ENCODE measurements around the gene LCE3D. TPM values are rescaled to one million over a fixed set of nuclear protein-coding genes. Genes with fewer than 3 reads are reported as not detected.
"Not testable (repeated sequence)": the region's sequence is repeated elsewhere in the genome, so short reads cannot be mapped to it uniquely, and the experiment has no call there.

The LCE3D gene
- total RNA-seq, 2 experiments from 2014 or later, result not detected

- no peaks in the 10 kb centered on the region for H3K9me3 Mint-ChIP-seq
- no peak overlapping the region for H3K27ac Mint-ChIP-seq
- peaks cover 3% of the 10 kb centered on the region for H3K4me1 Mint-ChIP-seq
- no peaks in the 10 kb centered on the region for H3K36me3 Mint-ChIP-seq (ENCODE audit: low read depth)
- H3K27me3 Mint-ChIP-seq, result peaks cover 6% of the 10 kb centered on the region
- CTCF ChIA-PET, result interaction anchor here (0.6 kb wide), 1 partner anchor 619 kb away, joined by 4 read pairs; no protein-coding TSS in a partner anchor
- DNase-seq, result no peak
- POLR2A ChIA-PET, result no interaction called here
- no peak overlapping the region for H3K4me3 Mint-ChIP-seq
These were observed 14.6 kb downstream of the LCE3D start for GRCh38 chr1:152565535-152566215.

GRCh38 chr1:152565115-152565514, 15.2 kb downstream of the LCE3D start:
- Mint-ChIP-seq H3K4me1 (peaks cover 3% of the 10 kb centered on the region), H3K9me3 (no peaks in the 10 kb centered on the region)
- CTCF ChIA-PET, result no interaction called here

GRCh38 chr1:152548358-152548757, 32.0 kb downstream of the LCE3D start:
- H3K36me3 Mint-ChIP-seq (ENCODE audit: low read depth); H3K4me3 Mint-ChIP-seq; CTCF ChIA-PET; DNase-seq; H3K9me3 Mint-ChIP-seq; H3K4me1 Mint-ChIP-seq; POLR2A ChIA-PET; H3K27ac Mint-ChIP-seq; H3K27me3 Mint-ChIP-seq: not testable (repeated sequence)

More at GRCh38 chr1:152565115-152565514, 15.2 kb downstream of the LCE3D start:
- H3K27me3 Mint-ChIP-seq, result peaks cover 6% of the 10 kb centered on the region
- H3K27ac Mint-ChIP-seq, result no peak overlapping the region
- DNase-seq, result no peak
- no peaks in the 10 kb centered on the region for H3K36me3 Mint-ChIP-seq (ENCODE audit: low read depth)
- no peak overlapping the region for H3K4me3 Mint-ChIP-seq
- POLR2A ChIA-PET, result no interaction called here

- Mint-ChIP-seq H3K27me3 (peaks cover 6% of the 10 kb centered on the region), H3K36me3 (ENCODE audit: low read depth) (no peaks in the 10 kb centered on the region), H3K9me3 (no peaks in the 10 kb centered on the region), H3K27ac (no peak overlapping the region), H3K4me3 (no peak overlapping the region), H3K4me1 (no peaks in the 10 kb centered on the region)
- ChIA-PET POLR2A (no interaction called here), CTCF (no interaction called here)
- DNase-seq, result no peak
These were observed 33.6 kb downstream of the LCE3D start for GRCh38 chr1:152546704-152547103.

- no peak for DNase-seq
- POLR2A ChIA-PET, result no interaction called here
- CTCF ChIA-PET, result no interaction called here
These were observed 36.5 kb downstream of the LCE3D start for GRCh38 chr1:152543820-152544219.

GRCh38 chr1:152539901-152540300, 40.4 kb downstream of the LCE3D start:
- Mint-ChIP-seq H3K9me3 (no peaks in the 10 kb centered on the region), H3K27me3 (no peaks in the 10 kb centered on the region), H3K4me3 (no peak overlapping the region), H3K36me3 (ENCODE audit: low read depth) (no peaks in the 10 kb centered on the region), H3K27ac (no peak overlapping the region), H3K4me1 (no peaks in the 10 kb centered on the region)
- POLR2A ChIA-PET, result no interaction called here
- DNase-seq, result no peak
- CTCF ChIA-PET, result no interaction called here

More at GRCh38 chr1:152543820-152544219, 36.5 kb downstream of the LCE3D start:
- Mint-ChIP-seq H3K9me3 (no peaks in the 10 kb centered on the region), H3K36me3 (ENCODE audit: low read depth) (no peaks in the 10 kb centered on the region), H3K27ac (no peak overlapping the region), H3K4me1 (no peaks in the 10 kb centered on the region), H3K27me3 (no peaks in the 10 kb centered on the region), H3K4me3 (no peak overlapping the region)

GRCh38 chr1:152537496-152537895, 42.8 kb downstream of the LCE3D start:
- H3K27me3 Mint-ChIP-seq, result no peaks in the 10 kb centered on the region
- H3K27ac Mint-ChIP-seq, result no peak overlapping the region
- H3K36me3 Mint-ChIP-seq (ENCODE audit: low read depth), result no peaks in the 10 kb centered on the region
- no peaks in the 10 kb centered on the region for H3K9me3 Mint-ChIP-seq
- ChIA-PET POLR2A (no interaction called here), CTCF (no interaction called here)
- no peaks in the 10 kb centered on the region for H3K4me1 Mint-ChIP-seq
- no peak for DNase-seq
- no peak overlapping the region for H3K4me3 Mint-ChIP-seq

- Mint-ChIP-seq H3K27me3 (peaks cover 6% of the 10 kb centered on the region), H3K27ac (no peak overlapping the region)
These were observed 44.5 kb downstream of the LCE3D start for GRCh38 chr1:152535774-152536173.

GRCh38 chr1:152533327-152533938, 46.9 kb downstream of the LCE3D start:
- CTCF ChIA-PET, result no interaction called here
- no peaks in the 10 kb centered on the region for H3K4me1 Mint-ChIP-seq

More at GRCh38 chr1:152535774-152536173, 44.5 kb downstream of the LCE3D start:
- no peak for DNase-seq
- Mint-ChIP-seq H3K4me3 (no peak overlapping the region), H3K9me3 (no peaks in the 10 kb centered on the region), H3K4me1 (no peaks in the 10 kb centered on the region), H3K36me3 (ENCODE audit: low read depth) (no peaks in the 10 kb centered on the region)
- CTCF ChIA-PET, result interaction anchor here (0.6 kb wide), 1 partner anchor 972 kb away, joined by 3 read pairs; no protein-coding TSS in a partner anchor
- POLR2A ChIA-PET, result no interaction called here

More at GRCh38 chr1:152533327-152533938, 46.9 kb downstream of the LCE3D start:
- Mint-ChIP-seq H3K36me3 (ENCODE audit: low read depth) (no peaks in the 10 kb centered on the region), H3K27ac (no peak overlapping the region), H3K4me3 (no peak overlapping the region), H3K27me3 (peaks cover 22% of the 10 kb centered on the region), H3K9me3 (no peaks in the 10 kb centered on the region)
- peak; percentile 40 for DNase-seq
- POLR2A ChIA-PET, result no interaction called here

Other genes starting within 250 kb of the LCE3D start
- not detected for gene FLG2, start 220.5 kb downstream of the LCE3D start, total RNA-seq
- not detected for gene CRNN, start 166.3 kb downstream of the LCE3D start, total RNA-seq
- gene LCE5A, start 69.7 kb downstream of the LCE3D start, total RNA-seq, result not detected
- gene CRCT1, start 66.0 kb downstream of the LCE3D start, total RNA-seq, result not detected
- not detected for gene LCE3E, start 13.7 kb downstream of the LCE3D start, total RNA-seq
- gene LCE3C, start 19.7 kb upstream of the LCE3D start, total RNA-seq, result not detected
- gene LCE3B, start 33.3 kb upstream of the LCE3D start, total RNA-seq, result not detected
- not detected for gene LCE3A, start 42.6 kb upstream of the LCE3D start, total RNA-seq
- gene LCE2D, start 82.9 kb upstream of the LCE3D start, total RNA-seq, result not detected
- not detected for gene LCE2C, start 94.8 kb upstream of the LCE3D start, total RNA-seq
- gene LCE2B, start 105.6 kb upstream of the LCE3D start, total RNA-seq, result not detected
- gene LCE2A, start 117.8 kb upstream of the LCE3D start, total RNA-seq, result not detected
- not detected for gene LCE4A, start 127.6 kb upstream of the LCE3D start, total RNA-seq
- gene KPRP, start 177.5 kb upstream of the LCE3D start, total RNA-seq, result not detected
- not detected for gene LCE1F, start 194.6 kb upstream of the LCE3D start, total RNA-seq
- gene LCE1E, start 205.7 kb upstream of the LCE3D start, total RNA-seq, result not detected
- gene LCE1D, start 216.2 kb upstream of the LCE3D start, total RNA-seq, result not detected
- gene LCE1C, start 226.1 kb upstream of the LCE3D start, total RNA-seq, result not detected
- not detected for gene LCE1B, start 231.5 kb upstream of the LCE3D start, total RNA-seq
- gene LCE1A, start 247.0 kb upstream of the LCE3D start, total RNA-seq, result not detected